Hepatocyte (in vitro differentiated cells): ENCODE data around the gene ABCA3. TPM values are rescaled to one million over a fixed set of nuclear protein-coding genes. Genes with fewer than 3 reads are reported as not detected.
A peak's percentile ranks its signal among the peaks of the same experiment; 100 is the strongest.

Source experiments
- DNase-seq: peaks from one replicate; pipeline ENCODE4 v3.0.0-alpha.2; 2016; ENCODE audit warnings: low spot score
- H2AFZ ChIP-seq: fragments of 200-600 bp; sonication (generic); 2 replicates; pipeline ENCODE4 v1.6.0; 2016; ENCODE audit warnings: antibody characterized with exemption, mild to moderate bottlenecking
- H3K27ac ChIP-seq: fragments of 200-600 bp; sonication (generic); 2 replicates; pipeline ENCODE4 v1.5.1; 2016; ENCODE audit warnings: mild to moderate bottlenecking
- H3K27me3 ChIP-seq: fragments of 200-600 bp; sonication (generic); 2 replicates; pipeline ENCODE4 v1.6.1; 2016
- H3K36me3 ChIP-seq: fragments of 200-600 bp; sonication (generic); replicated peaks from 2 replicates; pipeline ENCODE4 v1.5.1; 2016; ENCODE audit warnings: low read depth; ENCODE audit not compliant: insufficient read depth
- H3K4me1 ChIP-seq: fragments of 200-600 bp; sonication (generic); 2 replicates; pipeline ENCODE4 v1.5.1; 2016; ENCODE audit warnings: mild to moderate bottlenecking, moderate library complexity; ENCODE audit not compliant: insufficient read depth
- H3K4me2 ChIP-seq: fragments of 200-600 bp; sonication (generic); 2 replicates; pipeline ENCODE4 v1.6.0; 2016
- H3K4me3 ChIP-seq: fragments of 200-600 bp; sonication (generic); 2 replicates; pipeline ENCODE4 v1.5.1; 2016; ENCODE audit warnings: mild to moderate bottlenecking
- H3K79me2 ChIP-seq: fragments of 200-600 bp; sonication (generic); 2 replicates; pipeline ENCODE4 v1.6.0; 2017; ENCODE audit warnings: mild to moderate bottlenecking
- H3K9me2 ChIP-seq: fragments of 200-600 bp; sonication (generic); replicated peaks from 2 replicates; pipeline ENCODE4 v1.6.0; 2017; ENCODE audit warnings: mild to moderate bottlenecking; ENCODE audit not compliant: insufficient read depth
- H3K9me3 ChIP-seq: fragments of 200-600 bp; sonication (generic); 2 replicates; pipeline ENCODE4 v1.5.1; 2016; ENCODE audit warnings: low read depth, mild to moderate bottlenecking
- H4K20me1 ChIP-seq: fragments of 200-600 bp; sonication (generic); 2 replicates; pipeline ENCODE4 v1.6.0; 2016; ENCODE audit warnings: mild to moderate bottlenecking; ENCODE audit not compliant: insufficient read depth, poor library complexity, severe bottlenecking
- EZH2 ChIP-seq: fragments of 200-600 bp; sonication (generic); IDR thresholded peaks from 2 replicates; pipeline ENCODE4 v1.6.1; 2016; ENCODE audit warnings: antibody characterized with exemption, mild to moderate bottlenecking, borderline replicate concordance
- EZH2phosphoT487 ChIP-seq: fragments of 200-600 bp; sonication (generic); IDR thresholded peaks from one replicate; pipeline ENCODE4 v1.6.1; 2018; ENCODE audit warnings: antibody characterized with exemption, mild to moderate bottlenecking, low read depth, moderate library complexity; ENCODE audit not compliant: unreplicated experiment, severe bottlenecking
- WGBS: methylation state at CpG from one replicate; pipeline ENCODE4 v1.1.6; 2016; ENCODE audit warnings: low lambda C conversion rate; ENCODE audit errors: missing lambda C conversion rate; 5-methylcytosine and 5-hydroxymethylcytosine counted together
- polyA plus RNA-seq: library from polyadenylated mRNA; unstranded; fragments of >200 nt; fragmentation: Nextera tagmentation; extraction: Ambion mirVana; gene quantifications from 2 replicates; pipeline ENCODE4 v1.2.1, GENCODE V29; 2016
- total RNA-seq: library from RNA; depleted of rRNA; stranded (reverse); fragments of >200 nt; gene quantifications from 2 replicates; pipeline ENCODE4 v1.2.3, GENCODE V29; 2014
- TF ChIP-seq, protein P1 (sequence below): fragments of 200-600 bp; sonication (generic); IDR thresholded peaks from 2 replicates; pipeline ENCODE4 v1.5.1; 2016; ENCODE audit warnings: antibody characterized with exemption, mild to moderate bottlenecking; ENCODE audit not compliant: poor library complexity

Gene ABCA3
- total and polyA plus RNA-seq, 2 experiments from 2014 or later, result 0.94 to 1.8 TPM

GRCh38 chr16:2278272-2278608 is 62.3 kb downstream of the ABCA3 start:
- Histone ChIP-seq H3K27ac (no peak overlapping the region), H4K20me1 (no peaks in the 10 kb centered on the region), H3K4me3 (no peak overlapping the region), H3K27me3 (no peaks in the 10 kb centered on the region), H3K9me2 (no peaks in the 10 kb centered on the region), H3K9me3 (no peaks in the 10 kb centered on the region), H3K4me1 (no peaks in the 10 kb centered on the region), H2AFZ (no peak overlapping the region), H3K36me3 (no peaks in the 10 kb centered on the region), H3K79me2 (no peaks in the 10 kb centered on the region), H3K4me2 (no peak overlapping the region)
- TF ChIP-seq EZH2phosphoT487, result no peak
- TF ChIP-seq, protein P1, sequence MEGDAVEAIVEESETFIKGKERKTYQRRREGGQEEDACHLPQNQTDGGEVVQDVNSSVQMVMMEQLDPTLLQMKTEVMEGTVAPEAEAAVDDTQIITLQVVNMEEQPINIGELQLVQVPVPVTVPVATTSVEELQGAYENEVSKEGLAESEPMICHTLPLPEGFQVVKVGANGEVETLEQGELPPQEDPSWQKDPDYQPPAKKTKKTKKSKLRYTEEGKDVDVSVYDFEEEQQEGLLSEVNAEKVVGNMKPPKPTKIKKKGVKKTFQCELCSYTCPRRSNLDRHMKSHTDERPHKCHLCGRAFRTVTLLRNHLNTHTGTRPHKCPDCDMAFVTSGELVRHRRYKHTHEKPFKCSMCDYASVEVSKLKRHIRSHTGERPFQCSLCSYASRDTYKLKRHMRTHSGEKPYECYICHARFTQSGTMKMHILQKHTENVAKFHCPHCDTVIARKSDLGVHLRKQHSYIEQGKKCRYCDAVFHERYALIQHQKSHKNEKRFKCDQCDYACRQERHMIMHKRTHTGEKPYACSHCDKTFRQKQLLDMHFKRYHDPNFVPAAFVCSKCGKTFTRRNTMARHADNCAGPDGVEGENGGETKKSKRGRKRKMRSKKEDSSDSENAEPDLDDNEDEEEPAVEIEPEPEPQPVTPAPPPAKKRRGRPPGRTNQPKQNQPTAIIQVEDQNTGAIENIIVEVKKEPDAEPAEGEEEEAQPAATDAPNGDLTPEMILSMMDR, result peak; percentile 6
- no peak for DNase-seq
- 67% methylated on average over 14 of the region's 14 CpGs for WGBS

GRCh38 chr16:2277466-2278271 is 62.9 kb downstream of the ABCA3 start:
- H3K4me3 ChIP-seq, result no peak overlapping the region
- no peak overlapping the region for H3K27ac ChIP-seq
- no peak overlapping the region for H2AFZ ChIP-seq
- 90% methylated on average over 23 of the region's 25 CpGs for WGBS
- no peak for DNase-seq
- no peaks in the 10 kb centered on the region for H3K4me1 ChIP-seq
- no peak overlapping the region for H3K4me2 ChIP-seq
- no peak for TF ChIP-seq EZH2
- no peak for TF ChIP-seq EZH2phosphoT487
- TF ChIP-seq, protein P1, result no peak
- no peaks in the 10 kb centered on the region for H3K36me3 ChIP-seq
- no peaks in the 10 kb centered on the region for H4K20me1 ChIP-seq
- H3K9me2 ChIP-seq, result no peaks in the 10 kb centered on the region
- H3K9me3 ChIP-seq, result no peaks in the 10 kb centered on the region
- H3K27me3 ChIP-seq, result no peaks in the 10 kb centered on the region
- H3K79me2 ChIP-seq, result no peaks in the 10 kb centered on the region

GRCh38 chr16:2276368-2277195 is 63.9 kb downstream of the ABCA3 start:
- H2AFZ ChIP-seq, result no peak overlapping the region
- H3K4me1 ChIP-seq, result no peaks in the 10 kb centered on the region
- H3K27me3 ChIP-seq, result no peaks in the 10 kb centered on the region
- no peaks in the 10 kb centered on the region for H3K79me2 ChIP-seq
- H3K9me2 ChIP-seq, result no peaks in the 10 kb centered on the region
- no peak for DNase-seq
- no peak overlapping the region for H3K27ac ChIP-seq
- no peak overlapping the region for H3K4me3 ChIP-seq
- H3K36me3 ChIP-seq, result no peaks in the 10 kb centered on the region
- H3K9me3 ChIP-seq, result no peaks in the 10 kb centered on the region
- H3K4me2 ChIP-seq, result no peak overlapping the region
- TF ChIP-seq, protein P1, result no peak
- TF ChIP-seq EZH2, result no peak
- WGBS, result 78% methylated on average over 26 of the region's 26 CpGs
- no peaks in the 10 kb centered on the region for H4K20me1 ChIP-seq
